HCT116 (cell line): Measurements from ENCODE around the gene GALNT13. TPM values are rescaled to one million over a fixed set of nuclear protein-coding genes. Genes with fewer than 3 reads are reported as not detected.

Experiments used
- ATAC-seq: fragments of 200-7000 bp; cut with Tn5 transposase; 2 replicates; pipeline ENCODE4 v1.9.1; 2020; ENCODE audit warnings: mild to moderate bottlenecking, moderate library complexity
- BruUV-seq: library from RNA; stranded (reverse); fragments of 400-500 nt; replicated peaks from 2 replicates; lab custom pipeline; 2021; lab: Mats Ljungman, UMichigan
- CTCF ChIA-PET: fragments of 300-600 bp; sonication (Branson Sonifier 250); formaldehyde crosslinking; loops from one replicate; lab custom pipeline; 2021; ENCODE audit warnings: antibody characterized with exemption; lab: Charles Lee
- POLR2A ChIA-PET: fragments of 300-600, 350-600 bp; sonication (Branson Sonifier 250); formaldehyde crosslinking; loops from one replicate; lab custom pipeline; 2021; ENCODE audit warnings: antibody characterized with exemption; lab: Charles Lee
- RAD21 ChIA-PET, 2 experiments: fragments of 300-600 bp; sonication (Branson Sonifier 250); formaldehyde crosslinking; loops; one replicate each; lab custom pipeline; 2023; ENCODE audit warnings: low total read pairs in 2 of 2; ENCODE audit not compliant: uncharacterized antibody in 2 of 2, unreplicated experiment in 2 of 2, low non-redundant PET in 1 of 2; lab: Charles Lee
- DNase-seq: peaks from one replicate; pipeline ENCODE4 v3.0.0-alpha.2; 2010; ENCODE audit warnings: low read depth, low spot score
- H2AFZ ChIP-seq: fragments of 200-600 bp; shearing (Covaris generic), sonication (generic); 2 replicates; pipeline ENCODE4 v1.6.1; 2017; ENCODE audit warnings: low read depth, mixed run types, mixed read lengths, antibody characterized with exemption, low read length; ENCODE audit not compliant: poor library complexity, severe bottlenecking
- H3K27ac ChIP-seq: 2 replicates; pipeline ENCODE4 v1.5.1; 2012; ENCODE audit warnings: low read depth, low read length
- H3K27me3 ChIP-seq: fragments of 200-600 bp; sonication (generic); 2 replicates; pipeline ENCODE4 v1.6.1; 2016; ENCODE audit warnings: mixed run types, low read length, mixed read lengths; ENCODE audit not compliant: insufficient read depth
- H3K36me3 ChIP-seq, 2 experiments: fragments of 200-500 bp in 1 of 2; fragments of 200-600 bp in 1 of 2; sonication (Bioruptor generic) in 1 of 2; sonication (generic) in 1 of 2; 2 replicates each; pipeline versions ENCODE4 v1.5.1 to v1.6.1; 2014 to 2016; ENCODE audit warnings: low read length in 2 of 2, inconsistent platforms in 1 of 2, mixed read lengths in 1 of 2, mixed run types in 1 of 2; ENCODE audit not compliant: insufficient read depth in 2 of 2, control insufficient read depth in 1 of 2
- H3K4me1 ChIP-seq, 2 experiments: fragments of 200-600 bp in 1 of 2; sonication (generic) in 1 of 2; 2 replicates each; pipeline versions ENCODE4 v1.5.1 to v1.6.1; 2012 to 2017; ENCODE audit warnings: low read length in 2 of 2, inconsistent platforms in 1 of 2, mild to moderate bottlenecking in 1 of 2, mixed read lengths in 1 of 2, mixed run types in 1 of 2, moderate library complexity in 1 of 2; ENCODE audit not compliant: insufficient read depth in 2 of 2, control insufficient read depth in 1 of 2
- H3K4me2 ChIP-seq: fragments of 200-600 bp; sonication (generic); 2 replicates; pipeline ENCODE4 v1.6.1; 2017; ENCODE audit warnings: mixed run types, low read length, mixed read lengths
- H3K4me3 ChIP-seq, 2 experiments: fragments of 200-600 bp in 1 of 2; sonication (generic) in 1 of 2; replicated peaks in 1 of 2; 2 replicates each; pipeline ENCODE4 v1.5.1; 2011 to 2016; ENCODE audit warnings: low read length in 2 of 2, control low read depth in 1 of 2, low read depth in 1 of 2, mild to moderate bottlenecking in 1 of 2, mixed read lengths in 1 of 2, mixed run types in 1 of 2
- H3K79me2 ChIP-seq: fragments of 200-600 bp; sonication (generic); 2 replicates; pipeline ENCODE4 v1.6.1; 2017; ENCODE audit warnings: mild to moderate bottlenecking, mixed run types, low read length, moderate library complexity, mixed read lengths; ENCODE audit not compliant: insufficient read depth
- H3K9ac ChIP-seq: fragments of 200-600 bp; sonication (generic); 2 replicates; pipeline ENCODE4 v1.6.1; 2016; ENCODE audit warnings: low read length, mixed read lengths
- H3K9me2 ChIP-seq: fragments of 200-600 bp; sonication (generic), shearing (Covaris generic); 2 replicates; pipeline ENCODE4 v1.6.1; 2017; ENCODE audit warnings: mixed run types, mild to moderate bottlenecking, moderate library complexity; ENCODE audit not compliant: insufficient read depth
- H3K9me3 ChIP-seq, 2 experiments: fragments of 200-500 bp in 1 of 2; fragments of 200-600 bp in 1 of 2; sonication (Bioruptor generic) in 1 of 2; sonication (generic) in 1 of 2; 2 replicates each; pipeline ENCODE4 v1.6.1; 2014 to 2017; ENCODE audit warnings: low read length in 2 of 2, mixed read lengths in 2 of 2, inconsistent platforms in 1 of 2, low read depth in 1 of 2, mild to moderate bottlenecking in 1 of 2, mixed run types in 1 of 2, moderate library complexity in 1 of 2; ENCODE audit not compliant: control insufficient read depth in 1 of 2, insufficient read depth in 1 of 2
- H4K20me1 ChIP-seq: fragments of 200-600 bp; sonication (generic), shearing (Covaris generic); 2 replicates; pipeline ENCODE4 v1.6.1; 2017; ENCODE audit warnings: mixed run types, mild to moderate bottlenecking, moderate library complexity; ENCODE audit not compliant: insufficient read depth
- CBX3 ChIP-seq: IDR thresholded peaks from 2 replicates; pipeline ENCODE4 v1.6.1; 2012; ENCODE audit warnings: low read depth
- CEBPB ChIP-seq: IDR thresholded peaks from 2 replicates; pipeline ENCODE4 v1.6.1; 2012; ENCODE audit warnings: low read depth
- EGR1 ChIP-seq: IDR thresholded peaks from 2 replicates; pipeline ENCODE4 v1.6.1; 2012; ENCODE audit warnings: low read depth
- EZH2 ChIP-seq: fragments of 200-600 bp; sonication (generic); IDR thresholded peaks from 2 replicates; pipeline ENCODE4 v1.6.1; 2017; ENCODE audit warnings: antibody characterized with exemption, mixed run types
- EZH2phosphoT487 ChIP-seq: fragments of 200-600 bp; IDR thresholded peaks from 2 replicates; pipeline ENCODE4 v1.6.1; 2018; ENCODE audit warnings: antibody characterized with exemption, borderline replicate concordance
- FOSL1 ChIP-seq: IDR thresholded peaks from 2 replicates; pipeline ENCODE4 v1.6.1; 2012; ENCODE audit warnings: low read depth
- JUND ChIP-seq: IDR thresholded peaks from 2 replicates; pipeline ENCODE4 v1.6.1; 2012
- POLR2A ChIP-seq: IDR thresholded peaks from 2 replicates; pipeline ENCODE4 v1.7.0; 2011; ENCODE audit warnings: borderline replicate concordance; ENCODE audit not compliant: insufficient read depth, insufficient read length; ENCODE audit errors: extremely low read depth
- POLR2AphosphoS5 ChIP-seq: IDR thresholded peaks from 2 replicates; pipeline ENCODE4 v1.6.1; 2011; ENCODE audit warnings: mild to moderate bottlenecking, low read depth, low read length, moderate library complexity
- RAD21 ChIP-seq: IDR thresholded peaks from 2 replicates; pipeline ENCODE4 v1.6.1; 2012; ENCODE audit warnings: low read depth, mild to moderate bottlenecking
- SIN3A ChIP-seq: IDR thresholded peaks from 2 replicates; pipeline ENCODE4 v1.6.1; 2012; ENCODE audit warnings: low read depth
- SP1 ChIP-seq: IDR thresholded peaks from 2 replicates; pipeline ENCODE4 v1.6.1; 2012; ENCODE audit warnings: low read depth
- SRF ChIP-seq: IDR thresholded peaks from 2 replicates; pipeline ENCODE4 v1.6.1; 2012; ENCODE audit warnings: low read depth
- YY1 ChIP-seq: IDR thresholded peaks from 2 replicates; pipeline ENCODE4 v1.6.1; 2011; ENCODE audit warnings: low read length, low read depth, moderate library complexity, mild to moderate bottlenecking; ENCODE audit not compliant: insufficient replicate concordance; ENCODE audit errors: extremely low read depth
- ZFX ChIP-seq: fragments of 450-650 bp; IDR thresholded peaks from 2 replicates; pipeline ENCODE4 v1.6.1; 2017
- intact Hi-C: fragments of 100-400 bp; cut with micrococcal nuclease; formaldehyde crosslinking; loops from 2 replicates; pipeline ENCODE4 v1.10.0; 2022
- total RNA-seq: library from RNA; stranded (reverse); gene quantifications from one replicate; pipeline ENCODE4 v1.2.1, GENCODE V29; 2021; ENCODE audit not compliant: unreplicated experiment
- TF ChIP-seq, protein P1 (sequence below): IDR thresholded peaks from 2 replicates; pipeline ENCODE4 v1.6.1; 2012; ENCODE audit warnings: low read depth
- TF ChIP-seq, protein P2 (sequence below): IDR thresholded peaks from 2 replicates; pipeline ENCODE4 v1.6.1; 2011; ENCODE audit warnings: mild to moderate bottlenecking, low read length, moderate library complexity; ENCODE audit not compliant: insufficient replicate concordance; ENCODE audit errors: extremely low read depth
- TF ChIP-seq, protein P3 (sequence below): IDR thresholded peaks from 2 replicates; pipeline ENCODE4 v1.6.1; 2012

Gene GALNT13
- total RNA-seq, 1 experiment from 2014 or later = 0.44 TPM

DNA sequence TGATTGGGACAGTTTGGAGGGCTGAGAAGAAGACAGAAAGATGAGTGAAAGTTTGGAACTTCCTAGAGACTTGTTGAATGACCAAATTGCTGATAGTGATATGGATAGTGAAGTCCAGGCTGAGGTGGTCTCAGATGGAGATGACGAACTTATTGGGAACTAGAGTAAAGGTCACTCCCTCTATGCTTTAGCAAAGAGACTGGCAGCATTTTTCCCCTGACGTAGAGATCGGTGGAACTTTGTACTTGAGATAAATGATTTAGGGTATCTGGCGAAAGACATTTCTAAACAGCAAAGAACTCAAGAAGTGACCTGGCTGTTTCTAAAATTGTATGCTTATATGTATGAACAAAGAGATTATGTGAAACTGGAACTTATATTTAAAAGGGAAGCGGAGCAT is 605.6 kb downstream of the GALNT13 start:
- no peak overlapping the region for H3K4me3 ChIP-seq
- ChIA-PET POLR2A (no interaction called here), CTCF (no interaction called here), RAD21 (no interaction called here)
- no peak overlapping the region for H3K9ac ChIP-seq
- no peaks in the 10 kb centered on the region; a peak in 2 of 4 replicates for H3K9me3 ChIP-seq
- no peaks in the 10 kb centered on the region for H3K79me2 ChIP-seq
- no peak for TF ChIP-seq POLR2A
- TF ChIP-seq, protein P1, sequence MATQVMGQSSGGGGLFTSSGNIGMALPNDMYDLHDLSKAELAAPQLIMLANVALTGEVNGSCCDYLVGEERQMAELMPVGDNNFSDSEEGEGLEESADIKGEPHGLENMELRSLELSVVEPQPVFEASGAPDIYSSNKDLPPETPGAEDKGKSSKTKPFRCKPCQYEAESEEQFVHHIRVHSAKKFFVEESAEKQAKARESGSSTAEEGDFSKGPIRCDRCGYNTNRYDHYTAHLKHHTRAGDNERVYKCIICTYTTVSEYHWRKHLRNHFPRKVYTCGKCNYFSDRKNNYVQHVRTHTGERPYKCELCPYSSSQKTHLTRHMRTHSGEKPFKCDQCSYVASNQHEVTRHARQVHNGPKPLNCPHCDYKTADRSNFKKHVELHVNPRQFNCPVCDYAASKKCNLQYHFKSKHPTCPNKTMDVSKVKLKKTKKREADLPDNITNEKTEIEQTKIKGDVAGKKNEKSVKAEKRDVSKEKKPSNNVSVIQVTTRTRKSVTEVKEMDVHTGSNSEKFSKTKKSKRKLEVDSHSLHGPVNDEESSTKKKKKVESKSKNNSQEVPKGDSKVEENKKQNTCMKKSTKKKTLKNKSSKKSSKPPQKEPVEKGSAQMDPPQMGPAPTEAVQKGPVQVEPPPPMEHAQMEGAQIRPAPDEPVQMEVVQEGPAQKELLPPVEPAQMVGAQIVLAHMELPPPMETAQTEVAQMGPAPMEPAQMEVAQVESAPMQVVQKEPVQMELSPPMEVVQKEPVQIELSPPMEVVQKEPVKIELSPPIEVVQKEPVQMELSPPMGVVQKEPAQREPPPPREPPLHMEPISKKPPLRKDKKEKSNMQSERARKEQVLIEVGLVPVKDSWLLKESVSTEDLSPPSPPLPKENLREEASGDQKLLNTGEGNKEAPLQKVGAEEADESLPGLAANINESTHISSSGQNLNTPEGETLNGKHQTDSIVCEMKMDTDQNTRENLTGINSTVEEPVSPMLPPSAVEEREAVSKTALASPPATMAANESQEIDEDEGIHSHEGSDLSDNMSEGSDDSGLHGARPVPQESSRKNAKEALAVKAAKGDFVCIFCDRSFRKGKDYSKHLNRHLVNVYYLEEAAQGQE = no peak
- TF ChIP-seq, protein P2, sequence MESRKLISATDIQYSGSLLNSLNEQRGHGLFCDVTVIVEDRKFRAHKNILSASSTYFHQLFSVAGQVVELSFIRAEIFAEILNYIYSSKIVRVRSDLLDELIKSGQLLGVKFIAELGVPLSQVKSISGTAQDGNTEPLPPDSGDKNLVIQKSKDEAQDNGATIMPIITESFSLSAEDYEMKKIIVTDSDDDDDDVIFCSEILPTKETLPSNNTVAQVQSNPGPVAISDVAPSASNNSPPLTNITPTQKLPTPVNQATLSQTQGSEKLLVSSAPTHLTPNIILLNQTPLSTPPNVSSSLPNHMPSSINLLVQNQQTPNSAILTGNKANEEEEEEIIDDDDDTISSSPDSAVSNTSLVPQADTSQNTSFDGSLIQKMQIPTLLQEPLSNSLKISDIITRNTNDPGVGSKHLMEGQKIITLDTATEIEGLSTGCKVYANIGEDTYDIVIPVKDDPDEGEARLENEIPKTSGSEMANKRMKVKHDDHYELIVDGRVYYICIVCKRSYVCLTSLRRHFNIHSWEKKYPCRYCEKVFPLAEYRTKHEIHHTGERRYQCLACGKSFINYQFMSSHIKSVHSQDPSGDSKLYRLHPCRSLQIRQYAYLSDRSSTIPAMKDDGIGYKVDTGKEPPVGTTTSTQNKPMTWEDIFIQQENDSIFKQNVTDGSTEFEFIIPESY = no peak
- no peak for TF ChIP-seq JUND
- TF ChIP-seq CBX3 = no peak
- no peak for TF ChIP-seq CEBPB
- TF ChIP-seq POLR2AphosphoS5 = no peak
- TF ChIP-seq, protein P3, sequence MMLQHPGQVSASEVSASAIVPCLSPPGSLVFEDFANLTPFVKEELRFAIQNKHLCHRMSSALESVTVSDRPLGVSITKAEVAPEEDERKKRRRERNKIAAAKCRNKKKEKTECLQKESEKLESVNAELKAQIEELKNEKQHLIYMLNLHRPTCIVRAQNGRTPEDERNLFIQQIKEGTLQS = no peak
- TF ChIP-seq FOSL1 = no peak
- no peak for TF ChIP-seq ZFX
- no peak for TF ChIP-seq SP1
- TF ChIP-seq EZH2phosphoT487 = no peak
- TF ChIP-seq YY1 = no peak
- TF ChIP-seq EZH2 = no peak
- no peak for TF ChIP-seq SIN3A
- no peak for TF ChIP-seq RAD21
- no peak for TF ChIP-seq SRF
- no peak for TF ChIP-seq EGR1
- intact Hi-C loops = no loop called here
- no TSS peak for BruUV-seq
- H3K27me3 ChIP-seq = no peaks in the 10 kb centered on the region
- H3K36me3 ChIP-seq = no peaks in the 10 kb centered on the region
- H3K9me2 ChIP-seq = no peaks in the 10 kb centered on the region
- no peak overlapping the region for H3K4me2 ChIP-seq
- H4K20me1 ChIP-seq = no peaks in the 10 kb centered on the region
- DNase-seq (no peak), ATAC-seq (no peak)
- no peak overlapping the region for H3K27ac ChIP-seq
- no peaks in the 10 kb centered on the region for H3K4me1 ChIP-seq
- no peak overlapping the region for H2AFZ ChIP-seq
